ENCODE data around the gene BRAT1. TPM values are rescaled to one million over a fixed set of nuclear protein-coding genes. Genes with fewer than 3 reads are reported as not detected.
"Not testable (repeated sequence)": the region's sequence is repeated elsewhere in the genome, so short reads cannot be mapped to it uniquely, and the experiment has no call there.

BRAT1 gene
- total and polyA plus RNA-seq, 2 donors (not counting 1 experiment from before 2014, with no cell fraction given), result 4.0 to 20.1 TPM

- TF ChIP-seq CTCF (conservative IDR thresholded peaks at IDR 0.05 in 1 of 2, IDR thresholded peaks at IDR 0.05 in 1 of 2; ENCODE audit: low read depth in 1 of 2, low read length in 2 of 2) (no peak), EZH2 (IDR thresholded peaks at IDR 0.05; ENCODE audit: low read length, missing control alignments) (no peak)
- Histone ChIP-seq H3K4me3 (replicated peaks in 1 of 4; ENCODE audit: control extremely low read depth in 1 of 4, insufficient read depth in 1 of 4, low read depth in 3 of 4, low read length in 4 of 4) (no peak overlapping the region), H3K9me3 (ENCODE audit: control insufficient read depth, insufficient read depth, low read depth, low read length) (no peaks in the 10 kb centered on the region), H2AFZ (ENCODE audit: low read length) (peak overlapping the region; percentile 44), H3K36me3 (ENCODE audit: control insufficient read depth, insufficient read depth, low read length) (no peaks in the 10 kb centered on the region), H3K4me2 (ENCODE audit: extremely low read depth, insufficient read depth, low read length) (no peak overlapping the region), H3K4me1 (ENCODE audit: control insufficient read depth, extremely low read depth, insufficient read depth, low read length) (peaks cover 9% of the 10 kb centered on the region), H3K27me3 (ENCODE audit: control insufficient read depth, insufficient read depth, low read length) (no peaks in the 10 kb centered on the region), H3K79me2 (ENCODE audit: control insufficient read depth, insufficient read depth, low read length) (no peaks in the 10 kb centered on the region), H3K27ac (ENCODE audit: insufficient read depth, low read length) (no peak overlapping the region), H4K20me1 (ENCODE audit: control insufficient read depth, extremely low read depth, insufficient read depth, low read length) (no peaks in the 10 kb centered on the region), H3K9ac (ENCODE audit: insufficient read depth, low read length) (no peak overlapping the region)
- DNase-seq (ENCODE audit: low read depth in 2 of 2), result peak in 1 of 2 donors; percentile 52
Observed at GRCh38 chr7:2564970-2565540, 9.7 kb upstream of the BRAT1 start.

DNA sequence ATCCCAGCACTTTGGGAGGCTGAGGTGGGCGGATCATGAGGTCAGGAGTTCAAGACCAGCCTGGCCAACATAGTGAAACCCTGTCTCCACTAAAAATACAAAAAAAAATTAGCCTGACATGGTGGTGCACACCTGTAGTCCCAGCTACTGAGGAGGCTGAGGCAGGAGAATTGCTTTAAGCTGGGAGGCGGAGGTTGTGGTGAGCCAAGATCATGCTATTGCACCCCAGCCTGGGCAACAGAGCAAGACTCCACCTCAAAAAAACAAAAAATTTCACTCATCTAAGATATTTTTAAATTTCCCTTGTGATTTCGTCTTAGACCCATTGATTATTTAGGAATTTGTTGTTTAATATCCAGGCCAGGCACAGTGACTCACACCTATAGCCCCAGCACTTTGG is 8.6 kb upstream of the BRAT1 start:
- H3K4me2 ChIP-seq (ENCODE audit: extremely low read depth, insufficient read depth, low read length); H3K27ac ChIP-seq (ENCODE audit: insufficient read depth, low read length); H4K20me1 ChIP-seq (ENCODE audit: control insufficient read depth, extremely low read depth, insufficient read depth, low read length); H3K4me1 ChIP-seq (ENCODE audit: control insufficient read depth, extremely low read depth, insufficient read depth, low read length); H3K79me2 ChIP-seq (ENCODE audit: control insufficient read depth, insufficient read depth, low read length); H3K9me3 ChIP-seq (ENCODE audit: control insufficient read depth, insufficient read depth, low read depth, low read length); H3K9ac ChIP-seq (ENCODE audit: insufficient read depth, low read length); H3K4me3 ChIP-seq (replicated peaks in 1 of 4; ENCODE audit: control extremely low read depth in 1 of 4, insufficient read depth in 1 of 4, low read depth in 3 of 4, low read length in 4 of 4); H2AFZ ChIP-seq (ENCODE audit: low read length); H3K27me3 ChIP-seq (ENCODE audit: control insufficient read depth, insufficient read depth, low read length); H3K36me3 ChIP-seq (ENCODE audit: control insufficient read depth, insufficient read depth, low read length); DNase-seq (ENCODE audit: low read depth in 2 of 2): not testable (repeated sequence)

DNA sequence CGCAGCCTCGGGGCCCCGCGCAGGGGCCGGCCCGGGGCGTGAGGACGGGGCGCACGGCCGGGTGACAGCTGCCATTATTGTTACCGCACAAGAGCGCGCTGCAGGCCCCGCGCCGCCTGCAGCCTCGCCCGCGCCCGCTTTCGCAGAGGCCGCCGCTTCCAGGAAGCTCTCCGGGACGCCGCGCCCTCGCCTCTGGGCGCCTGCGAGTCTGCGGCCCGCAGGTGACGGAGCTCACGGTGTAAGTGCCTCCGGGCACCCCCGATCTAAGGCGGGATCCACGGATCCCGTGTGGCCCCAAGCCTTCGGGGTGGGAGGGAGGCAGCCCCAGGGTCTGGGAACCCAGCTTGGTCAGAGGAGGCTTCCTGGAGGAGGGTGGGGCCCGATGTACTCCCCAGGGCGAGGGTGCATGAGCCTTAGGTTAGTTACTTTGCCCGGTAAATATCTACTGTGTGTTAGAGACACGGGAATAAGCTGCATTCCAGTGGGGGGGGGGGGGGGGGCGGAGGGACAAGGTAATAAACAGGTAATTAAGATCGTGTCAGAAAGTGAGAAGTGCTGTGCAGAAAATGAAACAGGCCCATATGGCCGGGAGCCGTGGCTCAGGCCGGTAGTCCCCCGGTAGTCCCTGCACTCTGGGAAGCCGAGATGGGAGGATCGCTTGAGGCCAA is 4.1 kb upstream of the BRAT1 start:
- TF ChIP-seq CTCF (conservative IDR thresholded peaks at IDR 0.05 in 1 of 2, IDR thresholded peaks at IDR 0.05 in 1 of 2; ENCODE audit: low read depth in 1 of 2, low read length in 2 of 2) (no peak), EZH2 (IDR thresholded peaks at IDR 0.05; ENCODE audit: low read length, missing control alignments) (no peak)
- Histone ChIP-seq H3K4me2 (ENCODE audit: extremely low read depth, insufficient read depth, low read length) (peak overlapping the region; percentile 80), H2AFZ (ENCODE audit: low read length) (peak overlapping the region; percentile 73), H3K36me3 (ENCODE audit: control insufficient read depth, insufficient read depth, low read length) (no peaks in the 10 kb centered on the region), H3K79me2 (ENCODE audit: control insufficient read depth, insufficient read depth, low read length) (peaks cover 9% of the 10 kb centered on the region), H3K9me3 (ENCODE audit: control insufficient read depth, insufficient read depth, low read depth, low read length) (no peaks in the 10 kb centered on the region), H3K4me1 (ENCODE audit: control insufficient read depth, extremely low read depth, insufficient read depth, low read length) (peaks cover 4% of the 10 kb centered on the region), H3K9ac (ENCODE audit: insufficient read depth, low read length) (peak overlapping the region; percentile 79), H3K27me3 (ENCODE audit: control insufficient read depth, insufficient read depth, low read length) (no peaks in the 10 kb centered on the region), H3K27ac (ENCODE audit: insufficient read depth, low read length) (peak overlapping the region; percentile 77), H4K20me1 (ENCODE audit: control insufficient read depth, extremely low read depth, insufficient read depth, low read length) (no peaks in the 10 kb centered on the region), H3K4me3 (replicated peaks in 1 of 4; ENCODE audit: control extremely low read depth in 1 of 4, insufficient read depth in 1 of 4, low read depth in 3 of 4, low read length in 4 of 4) (peak overlapping the region; percentile 72 to 84 (median 82))
- no peak for DNase-seq (ENCODE audit: low read depth in 2 of 2)

Measured in fibroblast of lung (primary cell).